ENCODE measurements around the gene NUP54. TPM values are rescaled to one million over a fixed set of nuclear protein-coding genes. Genes with fewer than 3 reads are reported as not detected.

Gene NUP54
- total RNA-seq, 3 donors from 2014 or later: 57.8 to 59.7 (median 59.3) TPM

DNA sequence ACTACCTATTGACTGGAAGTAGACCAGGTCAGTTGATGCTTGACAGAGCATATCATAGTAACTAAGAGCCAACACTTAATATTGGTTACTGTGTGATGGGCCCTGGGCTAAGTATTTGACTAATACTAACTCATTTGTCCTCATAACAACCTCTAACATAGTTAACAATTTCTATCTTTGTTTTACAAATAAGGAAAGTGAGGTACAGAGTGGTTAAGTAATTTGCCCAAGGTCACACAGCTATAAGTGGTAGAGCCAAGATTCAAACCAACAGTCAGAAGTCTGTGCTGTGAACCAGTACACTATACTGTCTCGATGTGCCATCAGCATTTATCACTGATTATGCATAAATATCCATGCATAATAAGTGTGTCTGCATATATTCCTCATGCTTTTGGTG lies 27.1 kb upstream of the NUP54 start:
- Mint-ChIP-seq H3K4me3 (no peak overlapping the region), H3K9me3 (no peaks in the 10 kb centered on the region), H3K4me1 (ENCODE audit: low read depth) (no peaks in the 10 kb centered on the region), H3K36me3 (ENCODE audit: insufficient read depth) (peaks cover 26% of the 10 kb centered on the region), H3K27me3 (ENCODE audit: low read depth) (no peaks in the 10 kb centered on the region)
- DNase-seq (no peak), ATAC-seq (no peak)

GRCh38 chr4:76174216-76174615 lies 26.0 kb upstream of the NUP54 start:
- Mint-ChIP-seq H3K4me1 (ENCODE audit: low read depth) (no peaks in the 10 kb centered on the region), H3K36me3 (ENCODE audit: insufficient read depth) (peaks cover 26% of the 10 kb centered on the region), H3K4me3 (no peak overlapping the region), H3K27me3 (ENCODE audit: low read depth) (no peaks in the 10 kb centered on the region), H3K9me3 (no peaks in the 10 kb centered on the region)
- ATAC-seq (no peak), DNase-seq (no peak)

DNA sequence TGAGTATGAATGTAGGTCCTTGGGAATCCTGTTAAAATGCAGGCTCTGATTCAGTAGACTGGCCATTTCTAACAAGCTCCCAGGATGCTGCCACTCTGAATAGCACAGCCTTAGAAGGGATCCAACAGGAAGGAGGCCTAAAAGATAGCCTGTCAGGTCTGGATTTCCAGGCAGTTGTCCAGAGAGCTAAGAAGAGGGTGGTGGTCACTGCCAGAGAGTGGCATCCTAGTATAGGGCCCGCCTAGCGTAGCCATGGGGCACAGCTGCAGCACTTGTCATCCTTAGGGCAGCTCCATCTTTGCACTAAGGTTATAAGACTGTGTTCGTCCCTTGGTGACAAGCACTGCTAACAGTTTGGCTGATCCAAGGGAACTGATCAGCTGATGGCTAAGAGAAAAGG lies 20.5 kb upstream of the NUP54 start:
- no peaks in the 10 kb centered on the region for H3K27me3 Mint-ChIP-seq (ENCODE audit: low read depth)
- H3K4me1 Mint-ChIP-seq (ENCODE audit: low read depth): no peaks in the 10 kb centered on the region
- peaks cover 18% of the 10 kb centered on the region for H3K36me3 Mint-ChIP-seq (ENCODE audit: insufficient read depth)

GRCh38 chr4:76166480-76166879 lies 18.3 kb upstream of the NUP54 start:
- Mint-ChIP-seq H3K9me3 (no peaks in the 10 kb centered on the region), H3K4me3 (no peak overlapping the region), H3K36me3 (ENCODE audit: insufficient read depth) (peaks cover 26% of the 10 kb centered on the region), H3K27me3 (ENCODE audit: low read depth) (no peaks in the 10 kb centered on the region), H3K4me1 (ENCODE audit: low read depth) (no peaks in the 10 kb centered on the region)
- ATAC-seq (no peak), DNase-seq (no peak)

More for the DNA sequence above, 20.5 kb upstream of the NUP54 start:
- Mint-ChIP-seq H3K4me3 (no peak overlapping the region), H3K9me3 (no peaks in the 10 kb centered on the region)
- DNase-seq: no peak
- ATAC-seq: no peak

DNA sequence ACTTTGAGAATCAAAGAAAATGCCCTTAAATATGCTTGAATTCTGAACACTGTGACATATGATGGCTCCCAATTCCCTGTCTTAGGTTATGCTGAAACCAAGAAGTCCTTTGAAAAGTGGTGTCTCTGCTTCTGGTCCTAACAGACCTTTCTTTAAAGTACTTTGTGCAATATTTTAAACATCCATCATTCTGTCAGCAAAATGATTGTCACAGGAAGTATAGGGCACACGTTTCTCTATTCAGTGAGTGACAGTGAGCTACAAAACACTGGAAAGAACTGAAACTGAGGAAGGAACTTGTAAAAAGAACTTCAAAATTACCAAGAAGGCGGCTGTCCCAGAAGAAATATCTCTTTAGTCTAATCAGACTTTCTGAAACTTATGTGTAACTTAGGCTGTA lies 12.2 kb upstream of the NUP54 start:
- H3K27me3 Mint-ChIP-seq (ENCODE audit: low read depth): no peaks in the 10 kb centered on the region
- no peaks in the 10 kb centered on the region for H3K4me1 Mint-ChIP-seq (ENCODE audit: low read depth)
- ATAC-seq (no peak), DNase-seq (no peak)
- peaks cover 3% of the 10 kb centered on the region for H3K9me3 Mint-ChIP-seq
- peaks cover 18% of the 10 kb centered on the region for H3K36me3 Mint-ChIP-seq (ENCODE audit: insufficient read depth)
- H3K4me3 Mint-ChIP-seq: no peak overlapping the region

GRCh38 chr4:76156635-76157034 lies 8.4 kb upstream of the NUP54 start:
- Mint-ChIP-seq H3K4me3 (no peak overlapping the region), H3K27me3 (ENCODE audit: low read depth) (no peaks in the 10 kb centered on the region), H3K9me3 (peaks cover 11% of the 10 kb centered on the region), H3K36me3 (ENCODE audit: insufficient read depth) (peaks cover 5% of the 10 kb centered on the region), H3K4me1 (ENCODE audit: low read depth) (no peaks in the 10 kb centered on the region)
- DNase-seq: no peak
- ATAC-seq: no peak

DNA sequence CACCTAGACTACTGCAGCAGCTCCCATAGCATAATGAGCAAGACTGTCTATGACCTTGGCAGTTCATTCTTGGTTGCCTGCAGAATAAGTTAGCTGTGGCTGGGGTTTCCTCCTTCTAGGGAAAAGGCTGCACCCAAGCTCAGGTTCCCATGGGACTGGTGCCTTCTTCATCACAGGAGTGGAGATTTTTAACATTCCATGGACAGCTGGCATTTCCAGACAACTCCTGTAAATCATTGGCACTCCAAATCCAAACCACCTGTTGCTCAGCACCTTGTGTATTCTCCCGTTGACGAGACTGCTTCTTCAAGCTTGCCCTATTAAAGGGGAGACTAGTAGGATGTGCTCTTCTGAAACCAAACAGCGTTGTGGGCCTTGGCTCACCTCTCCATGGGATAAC lies 7.8 kb upstream of the NUP54 start:
- no peaks in the 10 kb centered on the region for H3K4me1 Mint-ChIP-seq (ENCODE audit: low read depth)
- no peaks in the 10 kb centered on the region for H3K27me3 Mint-ChIP-seq (ENCODE audit: low read depth)

GRCh38 chr4:76153356-76153755 lies 5.2 kb upstream of the NUP54 start:
- peaks cover 1% of the 10 kb centered on the region for H3K36me3 Mint-ChIP-seq (ENCODE audit: insufficient read depth)
- peaks cover 12% of the 10 kb centered on the region for H3K4me1 Mint-ChIP-seq (ENCODE audit: low read depth)
- ATAC-seq (no peak), DNase-seq (no peak)
- H3K4me3 Mint-ChIP-seq: no peak overlapping the region
- H3K9me3 Mint-ChIP-seq: peaks cover 11% of the 10 kb centered on the region
- no peaks in the 10 kb centered on the region for H3K27me3 Mint-ChIP-seq (ENCODE audit: low read depth)

More for the DNA sequence above, 7.8 kb upstream of the NUP54 start:
- Mint-ChIP-seq H3K36me3 (ENCODE audit: insufficient read depth) (peaks cover 2% of the 10 kb centered on the region), H3K4me3 (no peak overlapping the region), H3K9me3 (peaks cover 11% of the 10 kb centered on the region)
- ATAC-seq (no peak), DNase-seq (no peak)

DNA sequence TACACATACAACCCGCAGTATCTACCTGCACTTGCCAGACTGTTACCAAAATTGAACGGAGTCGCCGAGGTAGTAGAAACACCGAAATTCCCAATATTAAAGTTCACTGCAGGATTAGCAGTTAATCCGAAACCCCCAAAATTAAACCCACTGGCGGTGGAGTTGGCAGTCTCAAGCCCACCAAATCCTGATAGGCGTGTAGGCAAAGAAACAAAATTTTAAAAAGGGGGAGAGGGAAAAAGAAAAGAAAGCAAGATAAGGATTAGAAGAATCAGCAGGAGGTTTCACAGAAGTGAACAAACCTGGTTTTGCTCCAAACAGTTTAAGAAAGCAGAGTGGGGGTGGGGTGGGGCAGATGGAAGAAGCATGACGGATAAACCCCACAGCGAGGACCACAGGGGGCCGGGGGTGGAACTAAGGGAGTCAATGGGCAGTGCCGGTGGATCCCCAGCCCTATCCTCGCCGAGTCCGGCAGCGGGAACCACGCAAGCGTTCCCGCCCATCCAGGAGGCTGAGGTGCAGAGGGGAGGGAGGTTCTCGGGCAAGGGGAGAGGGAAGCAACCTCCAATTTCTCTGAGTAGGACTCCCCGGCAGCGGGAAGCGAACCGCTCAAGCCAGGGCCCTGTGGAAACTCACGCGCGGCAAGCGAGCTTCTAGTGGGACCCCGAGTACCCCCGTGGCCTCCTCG lies 599 bp downstream of the NUP54 start:
- Mint-ChIP-seq H3K27me3 (ENCODE audit: low read depth) (no peaks in the 10 kb centered on the region), H3K9me3 (no peaks in the 10 kb centered on the region), H3K36me3 (ENCODE audit: insufficient read depth) (peaks cover 9% of the 10 kb centered on the region), H3K4me1 (ENCODE audit: low read depth) (peaks cover 33% of the 10 kb centered on the region), H3K4me3 (peak overlapping the region; percentile 95)
- ATAC-seq (peak; percentile 53 to 67), DNase-seq (peak; percentile 9)

DNA sequence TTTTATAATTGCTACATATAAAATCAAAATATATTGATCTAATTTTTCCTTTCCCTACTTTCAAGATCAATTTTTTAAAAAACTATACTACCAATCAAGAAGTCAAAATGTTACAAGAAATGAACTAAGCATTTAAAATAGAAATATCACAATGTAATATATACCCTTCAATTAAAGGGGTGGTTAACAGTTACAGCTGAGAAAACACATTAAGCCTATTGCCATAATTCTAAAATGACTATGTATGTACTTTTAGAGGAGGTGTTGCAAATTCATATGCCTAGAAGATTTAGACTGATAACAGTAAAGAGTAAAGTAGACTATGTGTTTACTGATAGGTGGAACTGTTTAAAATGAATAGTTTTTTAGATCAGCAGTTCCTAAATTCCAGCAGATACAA lies 3.7 kb downstream of the NUP54 start:
- ATAC-seq (no peak), DNase-seq (no peak)
- Mint-ChIP-seq H3K9me3 (no peaks in the 10 kb centered on the region), H3K36me3 (ENCODE audit: insufficient read depth) (peaks cover 29% of the 10 kb centered on the region), H3K4me1 (ENCODE audit: low read depth) (peaks cover 37% of the 10 kb centered on the region), H3K27me3 (ENCODE audit: low read depth) (no peaks in the 10 kb centered on the region), H3K4me3 (peak overlapping the region; percentile 31)

GRCh38 chr4:76141241-76141640 lies 7.0 kb downstream of the NUP54 start:
- Mint-ChIP-seq H3K36me3 (ENCODE audit: insufficient read depth) (peaks cover 43% of the 10 kb centered on the region), H3K27me3 (ENCODE audit: low read depth) (no peaks in the 10 kb centered on the region), H3K4me1 (ENCODE audit: low read depth) (peaks cover 25% of the 10 kb centered on the region), H3K4me3 (no peak overlapping the region), H3K9me3 (no peaks in the 10 kb centered on the region)
- DNase-seq (no peak), ATAC-seq (no peak)

DNA sequence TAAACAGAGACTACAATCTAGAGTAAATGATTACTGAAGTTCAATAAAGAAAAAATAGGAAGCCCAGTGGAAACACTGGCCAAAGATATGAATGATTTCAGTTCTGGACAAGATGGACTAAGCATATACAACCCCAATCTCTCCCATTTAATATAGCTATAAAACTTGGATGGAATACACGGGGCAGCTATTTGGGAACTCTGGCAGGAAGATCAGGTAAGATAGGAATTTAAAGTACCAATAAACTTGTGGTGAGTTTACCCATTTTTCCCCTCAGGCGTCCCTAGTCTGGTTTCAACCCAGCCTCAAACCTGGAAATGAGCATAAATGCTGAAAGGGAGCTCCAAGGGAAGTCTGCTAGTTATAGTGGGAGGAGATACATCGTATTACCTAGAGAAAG lies 20.4 kb downstream of the NUP54 start:
- ATAC-seq (no peak), DNase-seq (no peak)
- H3K27me3 Mint-ChIP-seq (ENCODE audit: low read depth): no peaks in the 10 kb centered on the region
- H3K36me3 Mint-ChIP-seq (ENCODE audit: insufficient read depth): peaks cover 42% of the 10 kb centered on the region
- no peaks in the 10 kb centered on the region for H3K4me1 Mint-ChIP-seq (ENCODE audit: low read depth)
- H3K9me3 Mint-ChIP-seq: no peaks in the 10 kb centered on the region
- H3K4me3 Mint-ChIP-seq: no peak overlapping the region

DNA sequence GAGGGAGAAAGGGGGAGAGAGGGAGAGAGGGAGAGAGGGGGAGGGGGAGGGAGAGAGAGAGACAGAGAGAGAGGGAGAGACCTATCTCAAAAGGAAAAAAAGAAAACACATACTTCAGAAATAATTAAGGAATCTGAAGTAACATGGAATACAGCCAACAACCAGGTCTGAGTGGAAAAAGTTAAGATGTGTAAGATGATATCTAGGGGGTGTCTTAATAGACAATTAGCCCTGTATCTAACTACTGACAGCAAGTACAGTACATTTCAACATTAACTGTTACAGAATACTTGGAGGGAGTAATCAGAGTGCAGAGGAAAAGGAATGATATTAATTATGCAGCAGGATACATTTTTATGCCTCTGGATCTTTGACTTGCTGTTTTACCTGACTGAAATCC lies 22.4 kb downstream of the NUP54 start:
- Mint-ChIP-seq H3K4me1 (ENCODE audit: low read depth) (no peaks in the 10 kb centered on the region), H3K36me3 (ENCODE audit: insufficient read depth) (peaks cover 51% of the 10 kb centered on the region), H3K27me3 (ENCODE audit: low read depth) (no peaks in the 10 kb centered on the region), H3K9me3 (no peaks in the 10 kb centered on the region), H3K4me3 (no peak overlapping the region)
- DNase-seq: no peak
- no peak for ATAC-seq

- H3K4me1 Mint-ChIP-seq (ENCODE audit: low read depth): no peaks in the 10 kb centered on the region
- ATAC-seq: no peak
- DNase-seq: no peak
- H3K4me3 Mint-ChIP-seq: no peak overlapping the region
- no peaks in the 10 kb centered on the region for H3K27me3 Mint-ChIP-seq (ENCODE audit: low read depth)
- no peaks in the 10 kb centered on the region for H3K9me3 Mint-ChIP-seq
- H3K36me3 Mint-ChIP-seq (ENCODE audit: insufficient read depth): peaks cover 61% of the 10 kb centered on the region
Measured at GRCh38 chr4:76120199-76120598, 28.0 kb downstream of the NUP54 start.

GRCh38 chr4:76117536-76117935 lies 30.7 kb downstream of the NUP54 start:
- Mint-ChIP-seq H3K9me3 (no peaks in the 10 kb centered on the region), H3K4me3 (no peak overlapping the region), H3K36me3 (ENCODE audit: insufficient read depth) (peaks cover 53% of the 10 kb centered on the region), H3K27me3 (ENCODE audit: low read depth) (no peaks in the 10 kb centered on the region), H3K4me1 (ENCODE audit: low read depth) (no peaks in the 10 kb centered on the region)
- ATAC-seq: no peak
- no peak for DNase-seq

Measured in activated T-cell treated with anti-CD3 and anti-CD28 coated beads, Interleukin-2, amount 50 U/mL, for 4 hours (primary cell).